ENCODE results near the gene CDKAL1. TPM values are rescaled to one million over a fixed set of nuclear protein-coding genes. Genes with fewer than 3 reads are reported as not detected.

Gene CDKAL1
- total RNA-seq, 2 experiments from 2014 or later: 22.6 to 22.7 TPM

GRCh38 chr6:20969551-20969950 is 435.3 kb downstream of the CDKAL1 start:
- peaks cover 25% of the 10 kb centered on the region for H3K9me3 Mint-ChIP-seq
- H3K4me1 Mint-ChIP-seq: no peaks in the 10 kb centered on the region
- no peak overlapping the region for H3K27ac Mint-ChIP-seq
- no peak overlapping the region for H3K4me3 Mint-ChIP-seq
- no peak for DNase-seq
- H3K27me3 Mint-ChIP-seq: no peaks in the 10 kb centered on the region
- H3K36me3 Mint-ChIP-seq: peaks cover 55% of the 10 kb centered on the region

GRCh38 chr6:20976391-20976918 is 442.2 kb downstream of the CDKAL1 start:
- H3K27me3 Mint-ChIP-seq: no peaks in the 10 kb centered on the region
- H3K36me3 Mint-ChIP-seq: peaks cover 30% of the 10 kb centered on the region
- H3K9me3 Mint-ChIP-seq: peaks cover 9% of the 10 kb centered on the region

GRCh38 chr6:20978151-20978614 is 443.9 kb downstream of the CDKAL1 start:
- no peak for DNase-seq
- no peaks in the 10 kb centered on the region for H3K27me3 Mint-ChIP-seq
- H3K27ac Mint-ChIP-seq: no peak overlapping the region
- H3K4me3 Mint-ChIP-seq: no peak overlapping the region
- peaks cover 11% of the 10 kb centered on the region for H3K9me3 Mint-ChIP-seq
- H3K36me3 Mint-ChIP-seq: peaks cover 26% of the 10 kb centered on the region
- no peaks in the 10 kb centered on the region for H3K4me1 Mint-ChIP-seq

More at GRCh38 chr6:20976391-20976918, 442.2 kb downstream of the CDKAL1 start:
- DNase-seq: no peak
- Mint-ChIP-seq H3K27ac (no peak overlapping the region), H3K4me3 (no peak overlapping the region), H3K4me1 (no peaks in the 10 kb centered on the region)

GRCh38 chr6:20979076-20979475 is 444.8 kb downstream of the CDKAL1 start:
- Mint-ChIP-seq H3K27me3 (no peaks in the 10 kb centered on the region), H3K4me1 (no peaks in the 10 kb centered on the region), H3K27ac (no peak overlapping the region), H3K9me3 (peaks cover 15% of the 10 kb centered on the region), H3K4me3 (no peak overlapping the region), H3K36me3 (peaks cover 26% of the 10 kb centered on the region)
- DNase-seq: no peak

- Mint-ChIP-seq H3K9me3 (peaks cover 19% of the 10 kb centered on the region), H3K4me1 (no peaks in the 10 kb centered on the region), H3K27ac (no peak overlapping the region), H3K36me3 (peaks cover 41% of the 10 kb centered on the region), H3K27me3 (no peaks in the 10 kb centered on the region), H3K4me3 (no peak overlapping the region)
- no peak for DNase-seq
Observed at GRCh38 chr6:20983961-20984360, 449.7 kb downstream of the CDKAL1 start.

- no peak overlapping the region for H3K27ac Mint-ChIP-seq
- peaks cover 41% of the 10 kb centered on the region for H3K36me3 Mint-ChIP-seq
- H3K9me3 Mint-ChIP-seq: peaks cover 13% of the 10 kb centered on the region
- no peak for DNase-seq
- no peak overlapping the region for H3K4me3 Mint-ChIP-seq
- no peaks in the 10 kb centered on the region for H3K27me3 Mint-ChIP-seq
- H3K4me1 Mint-ChIP-seq: no peaks in the 10 kb centered on the region
Observed at GRCh38 chr6:20985821-20986220, 451.6 kb downstream of the CDKAL1 start.

GRCh38 chr6:20991910-20992309 is 457.7 kb downstream of the CDKAL1 start:
- Mint-ChIP-seq H3K9me3 (peaks cover 6% of the 10 kb centered on the region), H3K27ac (no peak overlapping the region), H3K27me3 (no peaks in the 10 kb centered on the region), H3K4me3 (no peak overlapping the region), H3K36me3 (peaks cover 41% of the 10 kb centered on the region), H3K4me1 (no peaks in the 10 kb centered on the region)
- no peak for DNase-seq

GRCh38 chr6:20996099-20996498 is 461.8 kb downstream of the CDKAL1 start:
- Mint-ChIP-seq H3K27ac (no peak overlapping the region), H3K36me3 (peaks cover 46% of the 10 kb centered on the region), H3K4me1 (no peaks in the 10 kb centered on the region), H3K4me3 (no peak overlapping the region), H3K27me3 (no peaks in the 10 kb centered on the region), H3K9me3 (peaks cover 6% of the 10 kb centered on the region)
- no peak for DNase-seq

- Mint-ChIP-seq H3K27me3 (no peaks in the 10 kb centered on the region), H3K9me3 (peaks cover 6% of the 10 kb centered on the region), H3K4me1 (no peaks in the 10 kb centered on the region), H3K27ac (no peak overlapping the region), H3K4me3 (no peak overlapping the region), H3K36me3 (peaks cover 57% of the 10 kb centered on the region)
- no peak for DNase-seq
Observed at GRCh38 chr6:20997143-20997769, 463.0 kb downstream of the CDKAL1 start.

- Mint-ChIP-seq H3K4me3 (no peak overlapping the region), H3K9me3 (peaks cover 6% of the 10 kb centered on the region), H3K27me3 (no peaks in the 10 kb centered on the region), H3K36me3 (peaks cover 60% of the 10 kb centered on the region), H3K4me1 (no peaks in the 10 kb centered on the region), H3K27ac (no peak overlapping the region)
- DNase-seq: no peak
Observed at GRCh38 chr6:20997770-20998147, 463.5 kb downstream of the CDKAL1 start.

GRCh38 chr6:20998748-20999448 is 464.6 kb downstream of the CDKAL1 start:
- H3K27me3 Mint-ChIP-seq: no peaks in the 10 kb centered on the region
- H3K27ac Mint-ChIP-seq: no peak overlapping the region
- no peak for DNase-seq
- peaks cover 3% of the 10 kb centered on the region for H3K4me1 Mint-ChIP-seq
- H3K9me3 Mint-ChIP-seq: peaks cover 5% of the 10 kb centered on the region
- peaks cover 65% of the 10 kb centered on the region for H3K36me3 Mint-ChIP-seq
- no peak overlapping the region for H3K4me3 Mint-ChIP-seq

GRCh38 chr6:21000331-21000801 is 466.1 kb downstream of the CDKAL1 start:
- H3K9me3 Mint-ChIP-seq: no peaks in the 10 kb centered on the region
- H3K36me3 Mint-ChIP-seq: peaks cover 65% of the 10 kb centered on the region
- H3K4me3 Mint-ChIP-seq: no peak overlapping the region
- H3K27ac Mint-ChIP-seq: no peak overlapping the region
- peaks cover 3% of the 10 kb centered on the region for H3K4me1 Mint-ChIP-seq
- H3K27me3 Mint-ChIP-seq: no peaks in the 10 kb centered on the region
- no peak for DNase-seq

GRCh38 chr6:21001736-21002135 is 467.5 kb downstream of the CDKAL1 start:
- peaks cover 3% of the 10 kb centered on the region for H3K9me3 Mint-ChIP-seq
- no peak overlapping the region for H3K4me3 Mint-ChIP-seq
- no peak overlapping the region for H3K27ac Mint-ChIP-seq
- no peak for DNase-seq
- no peaks in the 10 kb centered on the region for H3K27me3 Mint-ChIP-seq
- peaks cover 65% of the 10 kb centered on the region for H3K36me3 Mint-ChIP-seq
- H3K4me1 Mint-ChIP-seq: peaks cover 3% of the 10 kb centered on the region

GRCh38 chr6:21003780-21004541 is 469.7 kb downstream of the CDKAL1 start:
- peak overlapping the region; percentile 1 for H3K27ac Mint-ChIP-seq
- peaks cover 3% of the 10 kb centered on the region for H3K4me1 Mint-ChIP-seq
- H3K9me3 Mint-ChIP-seq: peaks cover 11% of the 10 kb centered on the region
- peaks cover 72% of the 10 kb centered on the region for H3K36me3 Mint-ChIP-seq
- DNase-seq: no peak
- no peaks in the 10 kb centered on the region for H3K27me3 Mint-ChIP-seq
- H3K4me3 Mint-ChIP-seq: no peak overlapping the region

Data from activated naive CD8-positive, alpha-beta T cell treated with anti-CD3 and anti-CD28 coated beads for 36 hours (primary cell).